ENCODE measurements around the gene PTCH2.
A peak's percentile ranks its signal among the peaks of the same experiment; 100 is the strongest.

PTCH2 gene

GRCh38 chr1:44786138-44786840 lies 56.8 kb downstream of the PTCH2 start (continued):
- no peak for TF ChIP-seq ZNF580 (tag by site-specific recombination; IDR thresholded peaks at IDR 0.05)
- no peak for TF ChIP-seq ZNF658 (tag by site-specific recombination; IDR thresholded peaks at IDR 0.05)
- no peak for TF ChIP-seq PRDM1 (tag by site-specific recombination; IDR thresholded peaks at IDR 0.05)
- peak; percentile 71; the same call in 1 of the 2 replicates for TF ChIP-seq PBX3 (CRISPR knock-in tag; IDR thresholded peaks at IDR 0.05)
- TF ChIP-seq ZNF514 (tag by site-specific recombination; IDR thresholded peaks at IDR 0.05) = no peak
- no peak for TF ChIP-seq ZNF138 (tag by site-specific recombination; IDR thresholded peaks at IDR 0.05; ENCODE audit: borderline replicate concordance)
- no peak for TF ChIP-seq ZNF184 (tag by site-specific recombination; IDR thresholded peaks at IDR 0.05)
- TF ChIP-seq ATF2 (tag by site-specific recombination; IDR thresholded peaks at IDR 0.05; ENCODE audit: low read depth) = no peak
- no peak for TF ChIP-seq INSM2 (tag by site-specific recombination; IDR thresholded peaks at IDR 0.05)
- TF ChIP-seq ZFP41 (tag by site-specific recombination; IDR thresholded peaks at IDR 0.05; ENCODE audit: borderline replicate concordance) = no peak
- no peak for TF ChIP-seq ZBTB21 (tag by site-specific recombination; IDR thresholded peaks at IDR 0.05)
- TF ChIP-seq ZSCAN30 (tag by site-specific recombination; IDR thresholded peaks at IDR 0.05) = peak; percentile 95
- TF ChIP-seq ZNF791 (tag by site-specific recombination; IDR thresholded peaks at IDR 0.05) = no peak
- peak; percentile 89 for TF ChIP-seq PRDM10 (tag by site-specific recombination; IDR thresholded peaks at IDR 0.05)
- no peak for TF ChIP-seq ZNF626 (tag by site-specific recombination; IDR thresholded peaks at IDR 0.05)
- TF ChIP-seq IKZF3 (tag by site-specific recombination; IDR thresholded peaks at IDR 0.05) = peak; percentile 97
- peak; percentile 54; the same call in 1 of the 2 replicates for TF ChIP-seq ZNF398 (tag by site-specific recombination; IDR thresholded peaks at IDR 0.05)
- TF ChIP-seq KLF8 (tag by site-specific recombination; IDR thresholded peaks at IDR 0.05) = peak; percentile 64; the same call in 1 of the 2 replicates
- no peak for TF ChIP-seq ZNF214 (tag by site-specific recombination; IDR thresholded peaks at IDR 0.05; ENCODE audit: borderline replicate concordance)
- TF ChIP-seq ZNF174 (tag by site-specific recombination; IDR thresholded peaks at IDR 0.05) = no peak
- no peak for TF ChIP-seq ZNF155 (tag by site-specific recombination; IDR thresholded peaks at IDR 0.05)
- no peak for TF ChIP-seq ZNF488 (tag by site-specific recombination; IDR thresholded peaks at IDR 0.05)
- TF ChIP-seq ZNF280D (tag by site-specific recombination; IDR thresholded peaks at IDR 0.05) = no peak
- peak; percentile 96 for TF ChIP-seq GLIS2 (tag by site-specific recombination; IDR thresholded peaks at IDR 0.05)

Measured in HEK293 (cell line).